Neural cell (in vitro differentiated cells): Measurements from ENCODE around the gene GALNT2. TPM values are rescaled to one million over a fixed set of nuclear protein-coding genes. Genes with fewer than 3 reads are reported as not detected.

Experiments used
- H2AFZ ChIP-seq: fragments of 200-600, 300-800 bp; sonication (generic), shearing (Covaris generic); 2 replicates; pipeline ENCODE4 v1.6.0; 2014; ENCODE audit warnings: low read depth, mild to moderate bottlenecking, antibody characterized with exemption, low read length, moderate library complexity
- H3F3A ChIP-seq: fragments of 200-600 bp; shearing (Covaris generic); 2 replicates; pipeline ENCODE4 v1.6.1; 2016; ENCODE audit warnings: mild to moderate bottlenecking, moderate library complexity, mixed read lengths, antibody characterized with exemption, low read length; ENCODE audit not compliant: insufficient read depth, poor library complexity, severe bottlenecking
- H3K27ac ChIP-seq: fragments of 200-600, 300-800 bp; sonication (generic), shearing (Covaris generic); 2 replicates; pipeline ENCODE4 v1.5.1; 2014; ENCODE audit warnings: mild to moderate bottlenecking, low read length, moderate library complexity
- H3K27me3 ChIP-seq: fragments of 300-800, 200-600 bp; sonication (generic), shearing (Covaris generic); 2 replicates; pipeline ENCODE4 v1.6.0; 2014; ENCODE audit warnings: mild to moderate bottlenecking, low read depth, low read length, moderate library complexity; ENCODE audit not compliant: insufficient read depth
- H3K36me3 ChIP-seq: fragments of 300-800, 200-600 bp; sonication (generic), shearing (Covaris generic); 2 replicates; pipeline ENCODE4 v1.5.1; 2014; ENCODE audit warnings: mild to moderate bottlenecking, antibody characterized with exemption, low read length, moderate library complexity; ENCODE audit not compliant: insufficient read depth
- H3K4me2 ChIP-seq: fragments of 300-800, 200-600 bp; sonication (generic), shearing (Covaris generic); 2 replicates; pipeline ENCODE4 v1.6.0; 2014; ENCODE audit warnings: mild to moderate bottlenecking, low read length
- H3K4me3 ChIP-seq: fragments of 300-800, 200-600 bp; sonication (generic), shearing (Covaris generic); 2 replicates; pipeline ENCODE4 v1.5.1; 2014; ENCODE audit warnings: mild to moderate bottlenecking, low read length, moderate library complexity
- H3K79me2 ChIP-seq: fragments of 200-600 bp; shearing (Covaris generic); replicated peaks from 2 replicates; pipeline ENCODE4 v1.6.0; 2014; ENCODE audit warnings: mild to moderate bottlenecking, low read length, moderate library complexity; ENCODE audit not compliant: insufficient read depth
- H3K9ac ChIP-seq: fragments of 300-800, 200-600 bp; sonication (generic), shearing (Covaris generic); 2 replicates; pipeline ENCODE4 v1.6.1; 2016; ENCODE audit warnings: mild to moderate bottlenecking, low read length, mixed read lengths
- H3K9me2 ChIP-seq: fragments of 200-600 bp; shearing (Covaris generic); 2 replicates; pipeline ENCODE4 v1.6.1; 2016; ENCODE audit warnings: mild to moderate bottlenecking, low read length, mixed read lengths; ENCODE audit not compliant: insufficient read depth
- H3K9me3 ChIP-seq: fragments of 200-600, 300-800 bp; sonication (generic), shearing (Covaris generic); 2 replicates; pipeline ENCODE4 v1.6.1; 2016; ENCODE audit warnings: mild to moderate bottlenecking, mixed run types, low read length, moderate library complexity, mixed read lengths
- H4K20me1 ChIP-seq: fragments of 200-600 bp; shearing (Covaris generic); 2 replicates; pipeline ENCODE4 v1.6.1; 2016; ENCODE audit warnings: mild to moderate bottlenecking, mixed run types; ENCODE audit not compliant: insufficient read depth
- CTCF ChIP-seq: fragments of 450-650 bp; IDR thresholded peaks from 2 replicates; pipeline ENCODE4 v1.5.1; 2014; ENCODE audit warnings: antibody characterized with exemption, mild to moderate bottlenecking, moderate library complexity; ENCODE audit not compliant: poor library complexity, severe bottlenecking
- EP300 ChIP-seq: fragments of 450-650 bp; conservative IDR thresholded peaks from 2 replicates; pipeline ENCODE4 v1.6.1; 2014; ENCODE audit warnings: antibody characterized with exemption, mild to moderate bottlenecking, moderate library complexity; ENCODE audit not compliant: poor library complexity, severe bottlenecking
- EZH2 ChIP-seq: fragments of 200-600, 300-800 bp; shearing (Covaris generic), sonication (generic); IDR thresholded peaks from 2 replicates; pipeline ENCODE4 v1.6.1; 2014; ENCODE audit warnings: antibody characterized with exemption, low read length, borderline replicate concordance, mild to moderate bottlenecking; ENCODE audit not compliant: insufficient read depth, poor library complexity, severe bottlenecking
- MXI1 ChIP-seq: fragments of 450-650 bp; conservative IDR thresholded peaks from 2 replicates; pipeline ENCODE4 v1.6.1; 2014; ENCODE audit warnings: antibody characterized with exemption, mild to moderate bottlenecking; ENCODE audit not compliant: poor library complexity, severe bottlenecking
- POLR2AphosphoS5 ChIP-seq: IDR thresholded peaks from 2 replicates; pipeline ENCODE4 v1.6.1; 2012
- RAD21 ChIP-seq: fragments of 450-650 bp; conservative IDR thresholded peaks from 2 replicates; pipeline ENCODE4 v1.6.1; 2014; ENCODE audit warnings: antibody characterized with exemption, mild to moderate bottlenecking, moderate library complexity
- SMC3 ChIP-seq: fragments of 450-650 bp; conservative IDR thresholded peaks from 2 replicates; pipeline ENCODE4 v1.6.1; 2014; ENCODE audit warnings: antibody characterized with exemption, mild to moderate bottlenecking, moderate library complexity; ENCODE audit not compliant: poor library complexity
- TAF1 ChIP-seq: IDR thresholded peaks from 2 replicates; pipeline ENCODE4 v1.6.1; 2012; ENCODE audit warnings: low read depth
- polyA plus RNA-seq: library from polyadenylated mRNA; depleted of rRNA; stranded (reverse); fragments of >200 nt; gene quantifications from 2 replicates; pipeline ENCODE4 v1.2.3, GENCODE V29; 2014
- TF ChIP-seq, protein P1 (sequence below): IDR thresholded peaks from 2 replicates; pipeline ENCODE4 v1.6.1; 2012; ENCODE audit warnings: borderline replicate concordance

The GALNT2 gene
- polyA plus RNA-seq, 1 donor from 2014 or later: 38.8 TPM

GRCh38 chr1:230069796-230070195 lies 2.8 kb downstream of the GALNT2 start:
- Histone ChIP-seq H3K9me2 (no peaks in the 10 kb centered on the region), H3K79me2 (peaks cover 48% of the 10 kb centered on the region), H2AFZ (no peak overlapping the region), H3F3A (no peaks in the 10 kb centered on the region), H4K20me1 (no peaks in the 10 kb centered on the region), H3K27ac (no peak overlapping the region), H3K4me2 (no peak overlapping the region), H3K9me3 (no peaks in the 10 kb centered on the region), H3K36me3 (no peaks in the 10 kb centered on the region), H3K27me3 (no peaks in the 10 kb centered on the region), H3K4me3 (peak overlapping the region; percentile 99), H3K9ac (no peak overlapping the region)
- TF ChIP-seq, protein P1, sequence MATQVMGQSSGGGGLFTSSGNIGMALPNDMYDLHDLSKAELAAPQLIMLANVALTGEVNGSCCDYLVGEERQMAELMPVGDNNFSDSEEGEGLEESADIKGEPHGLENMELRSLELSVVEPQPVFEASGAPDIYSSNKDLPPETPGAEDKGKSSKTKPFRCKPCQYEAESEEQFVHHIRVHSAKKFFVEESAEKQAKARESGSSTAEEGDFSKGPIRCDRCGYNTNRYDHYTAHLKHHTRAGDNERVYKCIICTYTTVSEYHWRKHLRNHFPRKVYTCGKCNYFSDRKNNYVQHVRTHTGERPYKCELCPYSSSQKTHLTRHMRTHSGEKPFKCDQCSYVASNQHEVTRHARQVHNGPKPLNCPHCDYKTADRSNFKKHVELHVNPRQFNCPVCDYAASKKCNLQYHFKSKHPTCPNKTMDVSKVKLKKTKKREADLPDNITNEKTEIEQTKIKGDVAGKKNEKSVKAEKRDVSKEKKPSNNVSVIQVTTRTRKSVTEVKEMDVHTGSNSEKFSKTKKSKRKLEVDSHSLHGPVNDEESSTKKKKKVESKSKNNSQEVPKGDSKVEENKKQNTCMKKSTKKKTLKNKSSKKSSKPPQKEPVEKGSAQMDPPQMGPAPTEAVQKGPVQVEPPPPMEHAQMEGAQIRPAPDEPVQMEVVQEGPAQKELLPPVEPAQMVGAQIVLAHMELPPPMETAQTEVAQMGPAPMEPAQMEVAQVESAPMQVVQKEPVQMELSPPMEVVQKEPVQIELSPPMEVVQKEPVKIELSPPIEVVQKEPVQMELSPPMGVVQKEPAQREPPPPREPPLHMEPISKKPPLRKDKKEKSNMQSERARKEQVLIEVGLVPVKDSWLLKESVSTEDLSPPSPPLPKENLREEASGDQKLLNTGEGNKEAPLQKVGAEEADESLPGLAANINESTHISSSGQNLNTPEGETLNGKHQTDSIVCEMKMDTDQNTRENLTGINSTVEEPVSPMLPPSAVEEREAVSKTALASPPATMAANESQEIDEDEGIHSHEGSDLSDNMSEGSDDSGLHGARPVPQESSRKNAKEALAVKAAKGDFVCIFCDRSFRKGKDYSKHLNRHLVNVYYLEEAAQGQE: no peak
- no peak for TF ChIP-seq EP300
- TF ChIP-seq TAF1: no peak
- no peak for TF ChIP-seq EZH2
- no peak for TF ChIP-seq POLR2AphosphoS5
- TF ChIP-seq SMC3: no peak
- no peak for TF ChIP-seq MXI1
- TF ChIP-seq CTCF: no peak
- TF ChIP-seq RAD21: no peak

DNA sequence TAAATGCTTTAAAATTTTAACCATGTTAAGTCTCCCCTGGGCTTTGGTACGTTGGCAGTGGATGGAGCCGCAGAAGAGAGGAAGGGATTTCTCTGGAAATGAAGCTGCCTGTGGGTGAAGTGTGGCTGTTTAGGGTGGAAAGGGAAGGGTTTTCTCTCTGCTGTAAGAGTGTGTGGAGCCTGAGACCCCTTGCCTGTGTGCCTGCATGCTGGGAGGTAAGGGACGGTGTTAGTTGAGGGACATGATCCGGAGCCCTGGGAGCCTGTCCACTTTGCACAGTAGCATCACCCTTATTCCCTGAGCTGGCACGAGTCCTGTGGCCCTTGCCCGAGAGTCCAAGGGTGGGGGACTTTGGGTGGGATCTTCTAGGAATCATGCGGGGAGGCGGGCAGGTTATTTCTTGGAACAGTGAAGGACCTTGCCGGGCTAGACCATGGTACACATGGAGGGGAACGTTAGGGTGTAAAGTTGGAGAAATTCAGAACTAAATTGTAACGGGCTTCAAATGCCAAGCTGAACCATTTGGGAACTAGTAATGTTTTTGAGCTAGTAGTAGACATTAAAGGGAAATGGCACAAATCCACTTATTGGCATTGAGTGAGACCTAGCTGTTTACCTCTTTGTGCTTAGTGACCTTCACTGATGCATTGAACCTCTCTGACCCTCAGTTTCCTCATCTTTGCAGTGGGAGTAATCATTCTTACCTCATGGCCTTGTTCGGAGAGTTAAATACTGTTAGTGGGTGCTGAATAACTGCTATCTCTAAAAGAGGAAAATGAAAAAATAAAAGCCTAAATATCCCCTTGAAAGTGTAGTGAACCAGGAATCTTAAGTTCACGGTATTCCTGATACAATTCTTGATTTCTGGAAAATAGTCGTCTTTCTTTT lies 3.5 kb downstream of the GALNT2 start:
- Histone ChIP-seq H3K9me2 (no peaks in the 10 kb centered on the region), H3K4me3 (peak overlapping the region; percentile 99), H3F3A (no peaks in the 10 kb centered on the region), H3K27ac (no peak overlapping the region), H3K9ac (no peak overlapping the region), H3K79me2 (peaks cover 53% of the 10 kb centered on the region), H2AFZ (no peak overlapping the region), H4K20me1 (no peaks in the 10 kb centered on the region), H3K36me3 (no peaks in the 10 kb centered on the region), H3K9me3 (no peaks in the 10 kb centered on the region), H3K27me3 (no peaks in the 10 kb centered on the region), H3K4me2 (peak overlapping the region; percentile 41)
- no peak for TF ChIP-seq EP300
- TF ChIP-seq EZH2: no peak
- TF ChIP-seq TAF1: no peak
- TF ChIP-seq MXI1: no peak
- TF ChIP-seq SMC3: no peak
- TF ChIP-seq POLR2AphosphoS5: no peak
- TF ChIP-seq CTCF: no peak
- TF ChIP-seq RAD21: no peak
- TF ChIP-seq, protein P1: no peak
